Right lobe of liver (tissue), 4 donors: ENCODE results near the gene RFX3.

Source experiments
- POLR2A ChIP-seq: fragments of 450-650 bp; IDR thresholded peaks from one replicate; pipeline ENCODE4 v1.6.1; 2017; ENCODE audit warnings: antibody characterized with exemption, mild to moderate bottlenecking
- TF ChIP-seq, protein P1 (sequence below), 4 donors: fragments of 200-600 bp in 3 of 4; fragments of 450-650 bp in 1 of 4; IDR thresholded peaks; one replicate each; pipeline versions ENCODE4 v1.5.1 to v1.8.0; 2016 to 2022; ENCODE audit warnings: antibody characterized with exemption in 4 of 4, mild to moderate bottlenecking in 2 of 4
- donor health status: DM: no; HTN: no; CAD: no.
- donor health status: DM: no; HTN: no; CAD: no.
- donor health status: DM: no; HTN: yes; CAD: no.

DNA sequence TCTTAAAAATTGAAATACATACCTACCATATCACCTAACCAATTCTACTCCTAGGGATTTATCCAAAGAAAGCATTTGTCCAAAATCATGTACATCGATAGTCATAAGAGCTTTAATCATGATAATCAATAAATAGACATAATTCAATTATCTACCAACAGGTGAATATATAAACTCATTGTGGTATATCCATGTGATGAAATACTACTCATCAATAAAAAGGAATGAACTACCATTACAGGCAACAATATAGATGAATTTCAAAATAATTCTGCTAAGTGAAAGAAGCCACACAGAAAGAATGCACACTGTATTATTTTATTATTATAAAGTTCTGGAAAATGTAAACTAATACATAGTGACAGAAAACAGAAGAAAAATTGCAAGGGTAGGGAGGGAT lies 81.8 kb downstream of the RFX3 start:
- TF ChIP-seq, protein P1, sequence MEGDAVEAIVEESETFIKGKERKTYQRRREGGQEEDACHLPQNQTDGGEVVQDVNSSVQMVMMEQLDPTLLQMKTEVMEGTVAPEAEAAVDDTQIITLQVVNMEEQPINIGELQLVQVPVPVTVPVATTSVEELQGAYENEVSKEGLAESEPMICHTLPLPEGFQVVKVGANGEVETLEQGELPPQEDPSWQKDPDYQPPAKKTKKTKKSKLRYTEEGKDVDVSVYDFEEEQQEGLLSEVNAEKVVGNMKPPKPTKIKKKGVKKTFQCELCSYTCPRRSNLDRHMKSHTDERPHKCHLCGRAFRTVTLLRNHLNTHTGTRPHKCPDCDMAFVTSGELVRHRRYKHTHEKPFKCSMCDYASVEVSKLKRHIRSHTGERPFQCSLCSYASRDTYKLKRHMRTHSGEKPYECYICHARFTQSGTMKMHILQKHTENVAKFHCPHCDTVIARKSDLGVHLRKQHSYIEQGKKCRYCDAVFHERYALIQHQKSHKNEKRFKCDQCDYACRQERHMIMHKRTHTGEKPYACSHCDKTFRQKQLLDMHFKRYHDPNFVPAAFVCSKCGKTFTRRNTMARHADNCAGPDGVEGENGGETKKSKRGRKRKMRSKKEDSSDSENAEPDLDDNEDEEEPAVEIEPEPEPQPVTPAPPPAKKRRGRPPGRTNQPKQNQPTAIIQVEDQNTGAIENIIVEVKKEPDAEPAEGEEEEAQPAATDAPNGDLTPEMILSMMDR (IDR thresholded peaks at IDR 0.05): no peak
- no peak for TF ChIP-seq POLR2A
